ENCODE measurements around the gene PDE11A. TPM values are rescaled to one million over a fixed set of nuclear protein-coding genes. Genes with fewer than 3 reads are reported as not detected.
A peak's percentile ranks its signal among the peaks of the same experiment; 100 is the strongest.

The PDE11A gene
- total RNA-seq, 2 donors from 2014 or later = 2.6 to 3.2 TPM

- intact Hi-C loops (cut with DNase I) = no loop called here
- Histone ChIP-seq H3K4me1 (no peaks in the 10 kb centered on the region), H3K36me3 (no peaks in the 10 kb centered on the region), H3K27ac (no peak overlapping the region), H3K9me3 (no peaks in the 10 kb centered on the region), H3K4me3 (no peak overlapping the region), H3K9ac (ENCODE audit: low read depth in 2 of 2, low read length in 2 of 2) (no peak overlapping the region), H3K27me3 (no peaks in the 10 kb centered on the region)
- no peak for TF ChIP-seq CTCF (IDR thresholded peaks at IDR 0.05)
- DNase-seq = no peak
Measured at GRCh38 chr2:178106053-178106452, 33.5 kb upstream of the PDE11A start.

GRCh38 chr2:178105566-178105965 is 33.0 kb upstream of the PDE11A start:
- Histone ChIP-seq H3K9me3 (no peaks in the 10 kb centered on the region), H3K36me3 (no peaks in the 10 kb centered on the region), H3K4me3 (no peak overlapping the region), H3K4me1 (no peaks in the 10 kb centered on the region), H3K9ac (ENCODE audit: low read depth in 2 of 2, low read length in 2 of 2) (no peak overlapping the region), H3K27ac (no peak overlapping the region), H3K27me3 (no peaks in the 10 kb centered on the region)
- intact Hi-C loops (cut with DNase I) = no loop called here
- DNase-seq = peak; percentile 35
- TF ChIP-seq CTCF (IDR thresholded peaks at IDR 0.05) = no peak

- intact Hi-C loops (cut with DNase I) = no loop called here
- H3K27ac ChIP-seq = no peak overlapping the region
- no peaks in the 10 kb centered on the region for H3K27me3 ChIP-seq
- H3K4me1 ChIP-seq = no peaks in the 10 kb centered on the region
- no peaks in the 10 kb centered on the region for H3K36me3 ChIP-seq
- no peaks in the 10 kb centered on the region for H3K9me3 ChIP-seq
- H3K4me3 ChIP-seq = no peak overlapping the region
- no peak for DNase-seq
- no peak overlapping the region for H3K9ac ChIP-seq (ENCODE audit: low read depth in 2 of 2, low read length in 2 of 2)
- TF ChIP-seq CTCF (IDR thresholded peaks at IDR 0.05) = no peak
Measured at GRCh38 chr2:178101321-178102079, 28.9 kb upstream of the PDE11A start.

- intact Hi-C loops (cut with DNase I) = no loop called here
- no peaks in the 10 kb centered on the region for H3K27me3 ChIP-seq
- no peak for TF ChIP-seq CTCF (IDR thresholded peaks at IDR 0.05)
Measured at GRCh38 chr2:178093471-178093870, 20.9 kb upstream of the PDE11A start.

GRCh38 chr2:178088774-178089270 is 16.2 kb upstream of the PDE11A start:
- DNase-seq = no peak
- H3K9ac ChIP-seq (ENCODE audit: low read depth in 2 of 2, low read length in 2 of 2) = no peak overlapping the region
- H3K36me3 ChIP-seq = no peaks in the 10 kb centered on the region
- no peaks in the 10 kb centered on the region for H3K27me3 ChIP-seq
- no peak overlapping the region for H3K27ac ChIP-seq
- H3K4me3 ChIP-seq = no peak overlapping the region
- no peaks in the 10 kb centered on the region for H3K4me1 ChIP-seq
- TF ChIP-seq CTCF (IDR thresholded peaks at IDR 0.05) = no peak
- intact Hi-C loops (cut with DNase I) = no loop called here
- no peaks in the 10 kb centered on the region for H3K9me3 ChIP-seq

More at GRCh38 chr2:178093471-178093870, 20.9 kb upstream of the PDE11A start:
- Histone ChIP-seq H3K9ac (ENCODE audit: low read depth in 2 of 2, low read length in 2 of 2) (no peak overlapping the region), H3K36me3 (no peaks in the 10 kb centered on the region), H3K9me3 (no peaks in the 10 kb centered on the region), H3K4me3 (no peak overlapping the region), H3K4me1 (no peaks in the 10 kb centered on the region), H3K27ac (no peak overlapping the region)
- no peak for DNase-seq
